Fibroblast of villous mesenchyme (primary cell): ENCODE measurements around the gene KRTAP9-1. TPM values are rescaled to one million over a fixed set of nuclear protein-coding genes. Genes with fewer than 3 reads are reported as not detected.
A peak's percentile ranks its signal among the peaks of the same experiment; 100 is the strongest.
"Not testable (repeated sequence)": the region's sequence is repeated elsewhere in the genome, so short reads cannot be mapped to it uniquely, and the experiment has no call there.

Experiments used
- DNase-seq: peaks from one replicate; pipeline ENCODE4 v3.0.0-alpha.2; 2010; ENCODE audit warnings: low read depth
- H3K4me3 ChIP-seq: 2 replicates; pipeline ENCODE4 v1.5.1; 2011; ENCODE audit warnings: low read depth, mild to moderate bottlenecking, low read length
- total RNA-seq: library from RNA; depleted of rRNA; stranded (reverse); fragments of >200 nt; gene quantifications from 2 replicates; pipeline ENCODE4 v1.2.3, GENCODE V29; 2012
- TF ChIP-seq, protein P1 (sequence below): IDR thresholded peaks from 2 replicates; pipeline ENCODE4 v1.5.1; 2012; ENCODE audit warnings: low read depth, mild to moderate bottlenecking, low read length; ENCODE audit not compliant: insufficient read depth

KRTAP9-1 gene
- not detected in 2 replicates for total RNA-seq

DNA sequence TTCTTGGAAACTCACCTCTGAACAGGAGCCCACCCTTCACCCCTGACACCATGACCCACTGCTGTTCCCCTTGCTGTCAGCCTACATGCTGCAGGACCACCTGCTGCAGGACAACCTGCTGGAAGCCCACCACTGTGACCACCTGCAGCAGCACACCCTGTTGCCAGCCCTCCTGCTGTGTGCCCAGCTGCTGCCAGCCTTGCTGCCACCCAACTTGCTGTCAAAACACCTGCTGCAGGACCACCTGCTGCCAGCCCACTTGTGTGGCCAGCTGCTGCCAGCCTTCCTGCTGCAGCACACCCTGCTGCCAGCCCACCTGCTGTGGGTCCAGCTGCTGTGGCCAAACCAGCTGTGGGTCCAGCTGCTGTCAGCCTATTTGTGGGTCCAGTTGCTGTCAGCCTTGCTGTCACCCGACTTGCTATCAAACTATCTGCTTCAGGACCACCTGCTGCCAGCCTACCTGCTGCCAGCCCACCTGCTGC is at the start of gene KRTAP9-1:
Gene KRTAP9-1 (plus strand): TSS at position 51 of the 482 bp plus-strand sequence. CDS start 0 bp downstream, at position 51.
- not testable (repeated sequence) for H3K4me3 ChIP-seq, DNase-seq

DNA sequence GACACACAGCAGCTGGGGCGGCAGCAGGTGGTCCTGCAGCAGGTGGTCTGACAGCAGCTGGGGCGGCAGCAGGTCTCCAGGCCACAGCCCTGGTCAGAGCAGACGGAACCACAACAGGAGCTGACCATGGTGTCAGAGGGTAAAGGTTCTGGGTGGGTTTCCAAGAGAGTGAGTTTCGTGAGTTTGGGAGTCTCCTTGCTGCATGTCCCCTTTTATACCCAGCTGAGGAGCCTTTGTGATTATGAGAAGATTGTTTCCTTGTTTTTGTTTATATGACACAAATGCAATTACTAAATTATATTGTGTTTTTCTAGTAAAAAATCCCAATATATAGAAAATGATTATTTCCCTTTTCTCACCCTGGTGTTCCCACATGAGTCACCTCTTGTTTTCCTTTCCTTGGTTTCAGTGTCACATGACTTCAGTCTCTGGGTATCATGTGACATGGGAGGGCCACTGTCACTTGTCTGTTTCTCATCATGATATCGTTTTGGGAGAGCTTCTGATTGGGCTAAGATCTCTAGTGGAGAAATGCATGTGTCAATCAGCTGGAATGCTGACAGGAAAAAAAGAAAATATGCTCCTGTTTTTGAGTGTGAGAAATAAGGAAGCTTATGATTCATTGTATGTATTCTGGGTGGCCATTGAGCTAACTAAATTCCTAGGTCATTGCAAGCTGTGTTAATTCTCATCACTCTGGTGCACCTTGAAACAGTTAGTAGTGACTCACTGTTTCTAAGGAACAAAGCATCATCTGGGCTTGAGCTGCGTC is 49.1 kb upstream of the KRTAP9-1 start, which contains the start of gene KRTAP4-6:
Gene KRTAP4-6 (minus strand): TSS at position 185 of the 772 bp plus-strand sequence. CDS start 57 bp downstream, at position 128.
- DNase-seq, result peak; percentile 15
- TF ChIP-seq, protein P1, sequence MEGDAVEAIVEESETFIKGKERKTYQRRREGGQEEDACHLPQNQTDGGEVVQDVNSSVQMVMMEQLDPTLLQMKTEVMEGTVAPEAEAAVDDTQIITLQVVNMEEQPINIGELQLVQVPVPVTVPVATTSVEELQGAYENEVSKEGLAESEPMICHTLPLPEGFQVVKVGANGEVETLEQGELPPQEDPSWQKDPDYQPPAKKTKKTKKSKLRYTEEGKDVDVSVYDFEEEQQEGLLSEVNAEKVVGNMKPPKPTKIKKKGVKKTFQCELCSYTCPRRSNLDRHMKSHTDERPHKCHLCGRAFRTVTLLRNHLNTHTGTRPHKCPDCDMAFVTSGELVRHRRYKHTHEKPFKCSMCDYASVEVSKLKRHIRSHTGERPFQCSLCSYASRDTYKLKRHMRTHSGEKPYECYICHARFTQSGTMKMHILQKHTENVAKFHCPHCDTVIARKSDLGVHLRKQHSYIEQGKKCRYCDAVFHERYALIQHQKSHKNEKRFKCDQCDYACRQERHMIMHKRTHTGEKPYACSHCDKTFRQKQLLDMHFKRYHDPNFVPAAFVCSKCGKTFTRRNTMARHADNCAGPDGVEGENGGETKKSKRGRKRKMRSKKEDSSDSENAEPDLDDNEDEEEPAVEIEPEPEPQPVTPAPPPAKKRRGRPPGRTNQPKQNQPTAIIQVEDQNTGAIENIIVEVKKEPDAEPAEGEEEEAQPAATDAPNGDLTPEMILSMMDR, result no peak
- H3K4me3 ChIP-seq, result no peak within 1 kb of the TSS

GRCh38 chr17:41141361-41141760 is 48.3 kb upstream of the KRTAP9-1 start:
- no peak overlapping the region for H3K4me3 ChIP-seq
- no peak for DNase-seq
- TF ChIP-seq, protein P1, result no peak

- TF ChIP-seq, protein P1, result no peak
- DNase-seq, result no peak
- H3K4me3 ChIP-seq, result no peak overlapping the region
Observed at GRCh38 chr17:41144846-41145245, 44.8 kb upstream of the KRTAP9-1 start.

GRCh38 chr17:41145261-41145660 is 44.4 kb upstream of the KRTAP9-1 start:
- no peak overlapping the region for H3K4me3 ChIP-seq
- TF ChIP-seq, protein P1, result no peak
- no peak for DNase-seq

GRCh38 chr17:41147531-41148204 is 42.0 kb upstream of the KRTAP9-1 start:
- TF ChIP-seq, protein P1, result no peak
- no peak for DNase-seq
- H3K4me3 ChIP-seq, result no peak overlapping the region

GRCh38 chr17:41148971-41149651 is 40.6 kb upstream of the KRTAP9-1 start:
- not testable (repeated sequence) for DNase-seq, H3K4me3 ChIP-seq
